T-helper 17 cell (primary cell): Measurements from ENCODE around the gene GREB1L. TPM values are rescaled to one million over a fixed set of nuclear protein-coding genes. Genes with fewer than 3 reads are reported as not detected.

ENCODE experiments used
- ATAC-seq: fragments of 150-1000 bp; cut with Tn5 transposase; 2 replicates; pipeline ENCODE4 v1.10.0; 2021; ENCODE audit warnings: mild to moderate bottlenecking, moderate library complexity
- DNase-seq, 3 donors: peaks; one replicate each; pipeline versions ENCODE4 v3.0.0 to v3.0.0-alpha.2; 2020 to 2021
- H3K9me3 ChIP-seq: one replicate; pipeline ENCODE4 v1.7.0; 2013; ENCODE audit warnings: low read length, mild to moderate bottlenecking; ENCODE audit not compliant: control insufficient read depth, poor library complexity, severe bottlenecking
- H3K27ac Mint-ChIP-seq: one replicate; pipeline ENCODE4 v1.8.0; 2022; ENCODE audit warnings: mild to moderate bottlenecking, moderate library complexity, mixed read lengths
- H3K27me3 Mint-ChIP-seq: one replicate; pipeline ENCODE4 v1.8.0; 2022; ENCODE audit warnings: mixed read lengths
- H3K36me3 Mint-ChIP-seq: one replicate; pipeline ENCODE4 v1.8.0; 2022; ENCODE audit warnings: low read depth, mixed read lengths
- H3K4me1 Mint-ChIP-seq: one replicate; pipeline ENCODE4 v1.8.0; 2022; ENCODE audit warnings: mild to moderate bottlenecking, mixed read lengths
- H3K4me3 Mint-ChIP-seq: one replicate; pipeline ENCODE4 v1.8.0; 2022; ENCODE audit warnings: mild to moderate bottlenecking, moderate library complexity, mixed read lengths
- total RNA-seq, 4 donors: library from RNA in 2 of 4; stranded (reverse) in 2 of 4; gene quantifications; one replicate each; pipeline ENCODE4 v1.2.3 and lab custom pipeline; 2022 to 2026

The GREB1L gene
- total RNA-seq, 2 donors from 2014 or later: not detected

DNA sequence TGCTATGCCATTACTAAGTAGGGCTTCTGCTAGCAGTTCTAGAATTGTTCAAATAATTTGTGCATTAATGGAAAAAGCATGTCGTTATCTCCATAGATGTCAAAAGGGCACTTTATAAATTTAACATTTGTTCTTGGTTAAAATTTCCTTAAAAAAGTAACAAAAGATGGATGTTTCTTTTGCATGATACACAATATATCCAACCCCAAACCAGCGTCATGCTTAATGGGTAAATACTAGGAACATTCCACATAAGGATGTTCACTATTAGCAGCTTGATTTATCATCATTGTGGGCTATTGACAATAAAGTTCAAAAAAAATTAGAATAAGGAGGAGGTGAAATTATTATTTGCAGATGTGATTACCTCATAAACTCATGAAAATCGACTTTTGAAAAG lies 79.7 kb downstream of the GREB1L start:
- H3K4me1 Mint-ChIP-seq: no peaks in the 10 kb centered on the region
- no peak for ATAC-seq

GRCh38 chr18:21327101-21327500 lies 85.1 kb downstream of the GREB1L start:
- H3K36me3 Mint-ChIP-seq: no peaks in the 10 kb centered on the region
- DNase-seq: no peak
- no peak overlapping the region for H3K27ac Mint-ChIP-seq
- no peak for ATAC-seq
- no peaks in the 10 kb centered on the region for H3K27me3 Mint-ChIP-seq
- H3K4me3 Mint-ChIP-seq: no peak overlapping the region
- H3K9me3 ChIP-seq: no peaks in the 10 kb centered on the region
- H3K4me1 Mint-ChIP-seq: no peaks in the 10 kb centered on the region

More for the DNA sequence above, 79.7 kb downstream of the GREB1L start:
- DNase-seq: no peak
- no peaks in the 10 kb centered on the region for H3K9me3 ChIP-seq
- H3K36me3 Mint-ChIP-seq: no peaks in the 10 kb centered on the region
- peaks cover 19% of the 10 kb centered on the region for H3K27me3 Mint-ChIP-seq
- no peak overlapping the region for H3K27ac Mint-ChIP-seq
- H3K4me3 Mint-ChIP-seq: no peak overlapping the region

DNA sequence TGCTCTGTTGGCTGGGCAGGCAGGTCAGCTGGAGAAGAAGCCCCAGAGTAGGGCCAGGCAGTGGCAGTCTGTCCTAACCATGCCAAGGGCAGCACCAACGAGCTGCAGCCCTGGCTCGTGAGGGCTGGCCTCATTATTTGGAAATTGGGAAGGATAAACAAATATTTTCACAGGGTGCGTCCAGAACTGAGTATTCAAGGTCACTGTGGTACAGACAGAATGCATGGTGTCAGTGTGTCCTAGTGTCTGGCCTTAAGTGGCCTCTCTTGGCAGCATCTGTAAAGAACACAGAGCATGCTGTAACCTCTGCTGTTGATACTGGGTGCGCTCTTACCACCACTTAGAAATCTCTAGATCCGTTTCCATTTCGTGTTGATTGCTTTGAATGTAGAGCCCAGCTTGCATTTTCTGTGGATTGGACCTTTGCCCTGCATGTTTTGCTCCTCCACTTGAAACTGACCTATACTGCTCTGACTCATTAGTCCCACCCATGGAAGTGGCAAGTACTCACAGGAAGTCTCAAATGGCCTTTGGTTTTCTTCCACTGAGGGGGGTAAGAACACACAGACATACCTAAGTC lies 88.2 kb downstream of the GREB1L start:
- no peak overlapping the region for H3K4me3 Mint-ChIP-seq
- H3K4me1 Mint-ChIP-seq: no peaks in the 10 kb centered on the region
- DNase-seq (no peak), ATAC-seq (no peak)
- H3K9me3 ChIP-seq: no peaks in the 10 kb centered on the region
- no peaks in the 10 kb centered on the region for H3K27me3 Mint-ChIP-seq
- no peak overlapping the region for H3K27ac Mint-ChIP-seq
- no peaks in the 10 kb centered on the region for H3K36me3 Mint-ChIP-seq

GRCh38 chr18:21331065-21331464 lies 89.0 kb downstream of the GREB1L start:
- H3K27me3 Mint-ChIP-seq: no peaks in the 10 kb centered on the region
- no peaks in the 10 kb centered on the region for H3K4me1 Mint-ChIP-seq
- no peaks in the 10 kb centered on the region for H3K36me3 Mint-ChIP-seq
- H3K27ac Mint-ChIP-seq: no peak overlapping the region
- no peak for DNase-seq
- ATAC-seq: no peak
- H3K4me3 Mint-ChIP-seq: no peak overlapping the region
- H3K9me3 ChIP-seq: no peaks in the 10 kb centered on the region

DNA sequence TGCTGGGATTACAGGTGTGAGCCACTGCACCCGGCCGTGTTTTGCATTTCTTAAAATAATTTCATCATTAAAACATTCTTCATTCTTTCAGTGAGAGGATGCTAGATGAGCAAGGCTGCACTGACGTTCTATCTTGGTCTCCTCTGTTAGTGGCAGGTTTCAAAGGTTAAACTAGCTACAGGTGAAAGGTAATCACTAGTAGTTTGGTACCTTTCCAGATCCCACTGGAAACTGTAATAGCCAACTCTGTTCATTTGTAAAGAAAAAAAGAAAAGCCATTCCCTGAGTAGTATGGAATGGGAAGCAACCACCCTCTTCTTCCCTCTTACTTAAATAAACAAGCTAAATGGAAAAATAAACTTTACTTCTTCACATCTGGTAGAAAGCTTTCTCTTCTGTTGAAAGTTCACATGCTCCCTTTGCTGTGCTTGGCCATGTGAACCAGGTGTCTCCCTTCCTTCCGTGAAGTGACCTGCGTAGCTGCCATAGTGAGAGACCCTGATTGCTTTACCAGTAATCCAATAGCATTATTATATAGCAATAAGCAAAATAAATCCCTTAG lies 94.0 kb downstream of the GREB1L start:
- ATAC-seq: no peak

GRCh38 chr18:21336846-21337245 lies 94.8 kb downstream of the GREB1L start:
- DNase-seq: no peak
- H3K9me3 ChIP-seq: no peaks in the 10 kb centered on the region
- no peak for ATAC-seq
- no peak overlapping the region for H3K4me3 Mint-ChIP-seq
- no peak overlapping the region for H3K27ac Mint-ChIP-seq
- H3K4me1 Mint-ChIP-seq: no peaks in the 10 kb centered on the region
- H3K36me3 Mint-ChIP-seq: no peaks in the 10 kb centered on the region
- H3K27me3 Mint-ChIP-seq: peaks cover 9% of the 10 kb centered on the region

More for the DNA sequence above, 94.0 kb downstream of the GREB1L start:
- Mint-ChIP-seq H3K4me3 (no peak overlapping the region), H3K27ac (no peak overlapping the region), H3K4me1 (no peaks in the 10 kb centered on the region), H3K36me3 (no peaks in the 10 kb centered on the region), H3K27me3 (peaks cover 9% of the 10 kb centered on the region)
- H3K9me3 ChIP-seq: no peaks in the 10 kb centered on the region
- DNase-seq: no peak

DNA sequence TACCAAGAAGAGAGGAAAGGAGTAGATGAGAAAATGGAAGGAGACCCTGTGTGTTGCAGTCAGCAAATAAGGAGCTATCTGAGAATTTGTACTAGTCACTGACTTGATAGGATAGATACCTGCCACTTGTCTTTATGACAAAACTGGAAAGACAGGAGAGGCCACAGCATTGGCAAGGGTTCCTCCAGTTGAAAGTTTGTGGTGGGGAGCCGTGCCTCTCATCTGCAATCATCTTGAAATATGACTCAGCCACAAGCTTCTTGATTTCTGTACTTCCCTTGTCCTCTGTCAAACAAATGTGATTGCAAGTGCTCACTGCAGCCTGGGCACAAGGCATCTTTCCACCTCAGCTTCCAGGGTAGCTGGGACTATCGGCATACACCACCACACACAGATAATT lies 99.1 kb downstream of the GREB1L start:
- no peaks in the 10 kb centered on the region for H3K4me1 Mint-ChIP-seq
- ATAC-seq: no peak
- peaks cover 9% of the 10 kb centered on the region for H3K27me3 Mint-ChIP-seq
- H3K27ac Mint-ChIP-seq: no peak overlapping the region
- H3K4me3 Mint-ChIP-seq: no peak overlapping the region
- DNase-seq: no peak
- no peaks in the 10 kb centered on the region for H3K9me3 ChIP-seq
- H3K36me3 Mint-ChIP-seq: no peaks in the 10 kb centered on the region

DNA sequence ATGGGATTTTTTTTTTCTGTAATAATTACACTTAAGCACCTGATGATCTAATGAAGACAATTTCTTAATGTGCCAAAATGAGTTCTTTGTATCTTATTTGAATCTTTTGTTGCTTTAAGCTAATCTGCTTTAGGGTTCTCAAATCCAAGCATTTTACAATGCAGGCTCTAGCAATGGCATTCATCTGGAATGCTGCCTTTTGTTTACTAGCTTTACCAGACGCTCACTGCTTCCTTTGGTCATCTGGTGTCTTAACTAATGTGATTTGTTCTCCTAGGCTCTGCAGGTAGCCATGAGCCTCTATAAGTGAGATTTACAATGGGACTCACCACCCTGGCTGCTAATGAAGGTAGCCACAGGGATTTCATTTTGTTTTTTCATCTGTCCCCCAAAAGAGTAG lies 100.3 kb downstream of the GREB1L start:
- no peaks in the 10 kb centered on the region for H3K9me3 ChIP-seq
- Mint-ChIP-seq H3K4me1 (no peaks in the 10 kb centered on the region), H3K4me3 (no peak overlapping the region), H3K27me3 (peaks cover 9% of the 10 kb centered on the region), H3K27ac (no peak overlapping the region), H3K36me3 (no peaks in the 10 kb centered on the region)
- ATAC-seq (no peak), DNase-seq (no peak)

DNA sequence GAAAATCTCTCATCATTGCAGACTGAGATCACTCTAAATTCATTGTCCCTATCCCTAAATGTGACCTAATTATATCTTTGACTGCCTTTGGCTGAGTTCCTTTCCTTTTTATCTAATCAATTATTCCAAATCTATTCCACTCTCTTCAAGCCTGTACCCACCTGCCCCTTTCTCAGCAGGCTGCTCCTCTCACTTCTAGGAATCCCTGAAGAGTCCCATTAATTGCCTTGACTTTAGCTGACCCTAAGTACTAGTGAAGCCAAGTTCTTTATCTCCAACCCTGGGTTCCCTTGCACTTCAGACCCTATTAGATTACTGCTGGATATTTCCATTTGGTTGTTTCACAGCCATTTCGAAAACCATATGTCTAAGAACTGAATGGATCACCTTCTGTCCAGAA lies 102.8 kb downstream of the GREB1L start:
- DNase-seq (no peak), ATAC-seq (no peak)
- no peaks in the 10 kb centered on the region for H3K27me3 Mint-ChIP-seq
- H3K27ac Mint-ChIP-seq: no peak overlapping the region
- no peaks in the 10 kb centered on the region for H3K9me3 ChIP-seq
- H3K36me3 Mint-ChIP-seq: no peaks in the 10 kb centered on the region
- no peaks in the 10 kb centered on the region for H3K4me1 Mint-ChIP-seq
- H3K4me3 Mint-ChIP-seq: no peak overlapping the region

DNA sequence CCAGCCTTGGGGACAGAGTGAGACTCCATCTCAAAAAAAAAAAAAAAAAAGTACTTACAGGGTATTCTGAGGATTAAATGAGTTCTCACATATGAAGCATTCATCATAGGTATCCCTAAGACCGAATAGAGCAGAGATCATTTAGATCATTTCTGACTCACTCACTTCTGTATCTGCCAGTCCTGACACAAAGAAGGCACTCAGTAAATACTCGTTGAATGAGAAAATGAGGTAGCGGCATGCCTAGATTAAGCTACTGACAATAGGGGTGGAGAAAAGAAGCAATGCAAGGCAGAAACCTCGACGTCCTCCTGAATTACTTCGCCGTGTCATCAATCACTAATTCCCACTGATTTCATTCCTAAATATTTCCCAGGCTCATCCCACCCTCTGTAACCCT lies 103.8 kb downstream of the GREB1L start:
- Mint-ChIP-seq H3K27ac (no peak overlapping the region), H3K27me3 (no peaks in the 10 kb centered on the region), H3K36me3 (no peaks in the 10 kb centered on the region), H3K4me1 (no peaks in the 10 kb centered on the region), H3K4me3 (no peak overlapping the region)
- H3K9me3 ChIP-seq: no peaks in the 10 kb centered on the region
- DNase-seq (no peak), ATAC-seq (no peak)

DNA sequence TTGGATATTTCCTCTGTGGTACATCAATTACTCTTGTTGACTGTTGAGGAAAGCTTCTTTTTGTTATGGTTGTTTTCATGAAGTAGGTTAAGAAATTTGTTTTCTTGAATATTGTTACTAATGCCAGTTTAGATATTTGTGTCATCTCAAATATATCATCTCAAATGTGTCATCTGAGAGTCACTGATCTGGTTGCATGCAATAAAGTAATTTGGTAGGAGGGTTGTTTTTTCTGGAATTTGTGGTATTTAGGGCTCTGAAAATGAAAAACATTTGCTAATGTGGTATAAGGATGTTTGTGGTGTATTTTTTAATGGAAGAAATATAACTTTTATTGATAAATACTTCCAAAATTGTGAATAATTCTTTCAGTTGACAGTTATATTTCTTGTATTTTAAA lies 117.7 kb downstream of the GREB1L start:
- ATAC-seq (no peak), DNase-seq (no peak)
- no peaks in the 10 kb centered on the region for H3K4me1 Mint-ChIP-seq
- no peaks in the 10 kb centered on the region for H3K9me3 ChIP-seq
- no peak overlapping the region for H3K27ac Mint-ChIP-seq
- no peak overlapping the region for H3K4me3 Mint-ChIP-seq
- no peaks in the 10 kb centered on the region for H3K36me3 Mint-ChIP-seq
- peaks cover 21% of the 10 kb centered on the region for H3K27me3 Mint-ChIP-seq

GRCh38 chr18:21361307-21361880 lies 119.4 kb downstream of the GREB1L start:
- DNase-seq: no peak
- ATAC-seq: no peak
- Mint-ChIP-seq H3K4me3 (no peak overlapping the region), H3K27me3 (peaks cover 21% of the 10 kb centered on the region), H3K36me3 (no peaks in the 10 kb centered on the region), H3K27ac (no peak overlapping the region), H3K4me1 (no peaks in the 10 kb centered on the region)
- no peaks in the 10 kb centered on the region for H3K9me3 ChIP-seq

- no peaks in the 10 kb centered on the region for H3K9me3 ChIP-seq
- DNase-seq (no peak), ATAC-seq (no peak)
- H3K4me3 Mint-ChIP-seq: no peak overlapping the region
- H3K27me3 Mint-ChIP-seq: peaks cover 28% of the 10 kb centered on the region
- no peaks in the 10 kb centered on the region for H3K36me3 Mint-ChIP-seq
- H3K4me1 Mint-ChIP-seq: no peaks in the 10 kb centered on the region
- H3K27ac Mint-ChIP-seq: no peak overlapping the region
These were observed 120.8 kb downstream of the GREB1L start for GRCh38 chr18:21362831-21363230.

- Mint-ChIP-seq H3K27ac (no peak overlapping the region), H3K4me1 (no peaks in the 10 kb centered on the region), H3K4me3 (no peak overlapping the region), H3K27me3 (peaks cover 28% of the 10 kb centered on the region), H3K36me3 (no peaks in the 10 kb centered on the region)
- ATAC-seq (no peak), DNase-seq (no peak)
- H3K9me3 ChIP-seq: no peaks in the 10 kb centered on the region
These were observed 121.3 kb downstream of the GREB1L start for GRCh38 chr18:21363348-21363747.
